ENCODE data around the gene BLOC1S1.

The BLOC1S1 gene

GRCh38 chr12:55738123-55739024 lies 22.5 kb downstream of the BLOC1S1 start:
- Histone ChIP-seq H3K36me3 (replicated peaks) (no peaks in the 10 kb centered on the region), H3K4me3 (ENCODE audit: low read depth, low read length) (peak overlapping the region; percentile 75), H3K27ac (peak overlapping the region; percentile 23), H3K27me3 (replicated peaks) (no peaks in the 10 kb centered on the region)
- TF ChIP-seq CTCF (IDR thresholded peaks at IDR 0.05; ENCODE audit: low read depth, low read length, missing control alignments): peak; percentile 72
- in situ Hi-C loops (cut with HindIII; ENCODE audit: low pct_ligation_motif_present, low sequenced_read_pairs): no loop called here
- DNase-seq: peak; percentile 79

DNA sequence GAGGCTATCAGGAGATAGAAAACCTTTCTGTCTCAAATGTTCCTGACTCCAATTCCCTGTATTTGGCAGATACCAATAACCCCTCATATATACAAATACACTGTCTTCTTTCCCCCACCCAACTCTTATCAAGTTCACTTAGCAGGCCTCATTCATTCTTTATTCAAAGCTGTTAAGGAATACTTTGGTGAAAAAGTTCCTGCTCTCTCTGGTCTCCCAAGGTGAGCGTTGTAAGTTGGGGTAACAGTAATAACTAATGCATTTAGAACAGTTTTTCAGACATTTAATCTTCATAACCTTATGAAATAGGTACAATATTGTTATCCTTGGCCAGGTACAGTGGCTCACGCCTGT lies 23.2 kb downstream of the BLOC1S1 start:
- no peaks in the 10 kb centered on the region for H3K27me3 ChIP-seq (replicated peaks)
- no peak for DNase-seq
- H3K4me3 ChIP-seq (ENCODE audit: low read depth, low read length): no peak overlapping the region
- H3K36me3 ChIP-seq (replicated peaks): no peaks in the 10 kb centered on the region
- in situ Hi-C loops (cut with HindIII; ENCODE audit: low pct_ligation_motif_present, low sequenced_read_pairs): no loop called here
- no peak overlapping the region for H3K27ac ChIP-seq
- TF ChIP-seq CTCF (IDR thresholded peaks at IDR 0.05; ENCODE audit: low read depth, low read length, missing control alignments): no peak

DNA sequence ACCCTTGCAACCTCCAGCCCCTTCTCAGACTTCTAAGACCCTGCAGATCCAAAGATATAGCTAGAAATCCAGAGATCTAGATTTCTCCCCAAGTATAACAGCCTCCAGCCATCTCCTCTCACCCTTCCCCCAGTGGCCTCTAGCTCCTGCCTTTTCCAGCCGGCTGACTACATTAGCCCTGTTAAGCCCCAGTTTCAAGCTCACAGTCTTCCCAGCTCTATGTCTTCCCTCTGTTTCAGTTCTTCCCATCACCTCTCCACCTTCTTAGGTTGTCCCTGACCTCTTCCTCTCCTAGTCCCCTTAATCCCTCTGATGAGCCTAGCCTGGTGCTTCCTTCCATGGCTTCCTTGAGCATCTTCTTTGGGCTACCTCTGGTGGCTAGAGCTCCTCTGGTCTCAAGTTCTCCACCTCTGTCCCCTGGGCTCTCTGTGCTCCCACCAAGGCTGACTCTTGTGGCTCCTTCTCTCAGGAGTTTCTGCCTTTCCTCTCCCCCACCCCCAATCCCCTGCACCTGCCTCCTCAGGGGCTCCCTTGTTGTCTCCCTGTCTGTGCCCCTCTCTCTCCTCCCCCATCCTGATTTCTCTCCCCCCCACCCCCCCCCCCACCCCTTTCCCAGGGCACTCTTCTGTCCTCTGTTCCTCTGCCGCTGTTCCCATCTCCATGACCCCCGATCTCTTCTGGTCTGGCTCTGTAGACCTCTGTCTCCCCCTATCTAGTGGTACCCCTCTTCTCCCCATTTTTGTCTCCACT lies 26.3 kb downstream of the BLOC1S1 start:
- in situ Hi-C loops (cut with HindIII; ENCODE audit: low pct_ligation_motif_present, low sequenced_read_pairs): no loop called here
- Histone ChIP-seq H3K4me3 (ENCODE audit: low read depth, low read length) (peak overlapping the region; percentile 72), H3K27me3 (replicated peaks) (no peaks in the 10 kb centered on the region), H3K36me3 (replicated peaks) (no peaks in the 10 kb centered on the region), H3K27ac (no peak overlapping the region)
- no peak for TF ChIP-seq CTCF (IDR thresholded peaks at IDR 0.05; ENCODE audit: low read depth, low read length, missing control alignments)
- DNase-seq: no peak

- in situ Hi-C loops (cut with HindIII; ENCODE audit: low pct_ligation_motif_present, low sequenced_read_pairs): no loop called here
- Histone ChIP-seq H3K27ac (no peak within 1 kb of the TSS), H3K36me3 (replicated peaks) (no peaks in the 10 kb centered on the region), H3K4me3 (ENCODE audit: low read depth, low read length) (peak within 1 kb of the TSS; percentile 72), H3K27me3 (replicated peaks) (no peaks in the 10 kb centered on the region)
- DNase-seq: peak; percentile 53
- TF ChIP-seq CTCF (IDR thresholded peaks at IDR 0.05; ENCODE audit: low read depth, low read length, missing control alignments): no peak
Measured at GRCh38 chr12:55742719-55743405, 27.0 kb downstream of the BLOC1S1 start, which contains the start of gene GDF11. GDF11 (plus strand) TSS chr12:55743122; CDS start chr12:55743317, 195 bp downstream.

DNA sequence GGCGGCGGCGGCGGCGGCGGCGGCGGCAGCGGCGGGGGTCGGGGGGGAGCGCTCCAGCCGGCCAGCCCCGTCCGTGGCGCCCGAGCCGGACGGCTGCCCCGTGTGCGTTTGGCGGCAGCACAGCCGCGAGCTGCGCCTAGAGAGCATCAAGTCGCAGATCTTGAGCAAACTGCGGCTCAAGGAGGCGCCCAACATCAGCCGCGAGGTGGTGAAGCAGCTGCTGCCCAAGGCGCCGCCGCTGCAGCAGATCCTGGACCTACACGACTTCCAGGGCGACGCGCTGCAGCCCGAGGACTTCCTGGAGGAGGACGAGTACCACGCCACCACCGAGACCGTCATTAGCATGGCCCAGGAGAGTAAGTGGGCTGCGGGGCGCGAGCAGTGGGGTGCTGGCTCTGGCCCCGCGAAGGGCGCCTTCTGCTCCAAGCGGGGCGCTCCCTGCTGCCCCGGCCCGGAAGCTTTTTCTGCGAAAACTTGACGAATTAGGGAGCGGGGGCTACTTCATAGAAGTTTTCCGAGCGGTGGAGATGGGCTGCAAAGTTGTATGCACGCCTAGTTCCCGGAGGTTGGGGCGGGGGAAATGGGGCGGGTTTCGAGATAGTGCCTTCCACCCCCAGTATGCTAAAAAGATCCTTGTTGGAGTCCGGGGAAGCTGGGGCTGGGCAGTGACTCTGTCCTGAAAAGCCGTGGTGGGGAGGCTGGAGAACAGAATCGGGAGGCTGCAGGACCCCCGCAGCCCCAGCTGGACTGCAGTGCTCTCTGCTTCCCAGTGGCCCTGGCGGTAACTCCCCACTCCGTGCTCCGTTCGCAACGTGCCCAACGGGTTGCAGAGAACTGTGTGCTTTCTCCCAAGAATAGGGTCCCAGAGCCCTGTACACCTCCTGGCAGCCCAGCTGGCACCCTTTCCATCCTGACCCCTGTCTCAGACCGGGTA lies 27.8 kb downstream of the BLOC1S1 start:
- TF ChIP-seq CTCF (IDR thresholded peaks at IDR 0.05; ENCODE audit: low read depth, low read length, missing control alignments): peak; percentile 36
- H3K36me3 ChIP-seq (replicated peaks): no peaks in the 10 kb centered on the region
- no peak overlapping the region for H3K27ac ChIP-seq
- H3K4me3 ChIP-seq (ENCODE audit: low read depth, low read length): peak overlapping the region; percentile 72
- peak; percentile 44 for DNase-seq
- in situ Hi-C loops (cut with HindIII; ENCODE audit: low pct_ligation_motif_present, low sequenced_read_pairs): no loop called here
- H3K27me3 ChIP-seq (replicated peaks): no peaks in the 10 kb centered on the region

Measured in brain microvascular endothelial cell (primary cell).